WI38 (cell line): ENCODE data around the gene SPACA7.

ENCODE experiments used
- H3K4me3 ChIP-seq: 2 replicates; pipeline ENCODE4 v1.5.1; 2011; ENCODE audit warnings: low read depth, mild to moderate bottlenecking, control low read depth, low read length
- CTCF ChIP-seq: IDR thresholded peaks from 2 replicates; pipeline ENCODE4 v1.5.1; 2012; ENCODE audit warnings: low read depth, mild to moderate bottlenecking, control low read depth, low read length

SPACA7 gene

DNA sequence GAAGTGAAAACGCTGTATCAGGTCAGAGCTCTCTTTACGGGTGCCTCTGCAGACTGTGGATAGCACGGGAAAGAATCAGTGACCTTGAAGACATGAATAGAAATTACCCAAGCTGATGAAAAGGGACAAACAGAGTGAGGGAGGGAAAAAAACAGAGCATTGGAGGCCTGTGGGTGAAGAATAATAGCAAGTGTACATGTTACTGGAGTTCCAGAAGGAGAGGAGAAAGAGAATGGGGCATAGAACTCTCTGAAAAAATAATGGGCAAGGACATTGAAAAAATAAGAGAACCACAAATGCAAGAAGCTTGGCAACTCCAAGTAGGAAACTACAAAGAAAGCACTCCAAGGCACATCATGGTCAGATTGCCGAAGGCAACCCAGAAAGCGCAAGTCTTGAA lies 86.3 kb downstream of the SPACA7 start:
- TF ChIP-seq CTCF = no peak
- H3K4me3 ChIP-seq = no peak overlapping the region

DNA sequence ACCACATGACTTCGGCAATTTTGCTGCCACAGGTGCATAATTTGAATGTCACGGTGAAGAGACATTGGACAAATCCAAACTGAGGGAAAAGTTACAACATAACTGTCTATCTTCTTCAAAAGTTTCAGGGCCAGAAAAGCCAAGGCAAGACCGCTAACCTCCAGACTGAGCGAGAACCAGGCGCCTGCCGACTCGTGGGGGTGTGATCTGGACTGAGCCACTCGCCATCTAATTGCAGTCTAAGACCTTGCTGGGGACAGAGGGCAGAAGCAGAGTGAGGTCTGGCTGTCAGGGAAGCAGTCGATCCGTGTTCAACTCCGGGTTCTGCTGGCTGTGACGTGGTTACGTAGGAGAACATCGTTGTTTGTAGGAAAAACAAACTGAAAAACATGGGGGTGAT lies 88.6 kb downstream of the SPACA7 start:
- no peak for TF ChIP-seq CTCF
- H3K4me3 ChIP-seq = no peak overlapping the region

- no peak overlapping the region for H3K4me3 ChIP-seq
- no peak for TF ChIP-seq CTCF
Measured at GRCh38 chr13:112465251-112466131, 89.3 kb downstream of the SPACA7 start.

GRCh38 chr13:112466132-112467058 lies 90.2 kb downstream of the SPACA7 start:
- H3K4me3 ChIP-seq = no peak overlapping the region
- TF ChIP-seq CTCF = no peak

GRCh38 chr13:112467236-112467635 lies 91.1 kb downstream of the SPACA7 start:
- no peak for TF ChIP-seq CTCF
- no peak overlapping the region for H3K4me3 ChIP-seq

- TF ChIP-seq CTCF = no peak
- H3K4me3 ChIP-seq = no peak overlapping the region
Measured at GRCh38 chr13:112468069-112468468, 91.9 kb downstream of the SPACA7 start.
